ENCODE measurements around the gene WNT10A.
"Not testable (repeated sequence)": the region's sequence is repeated elsewhere in the genome, so short reads cannot be mapped to it uniquely, and the experiment has no call there.

Gene WNT10A

GRCh38 chr2:218894880-218895157, 14.2 kb downstream of the WNT10A start:
- DNase-seq = no peak

- no peak for DNase-seq
Observed at GRCh38 chr2:218895326-218895725, 14.7 kb downstream of the WNT10A start.

GRCh38 chr2:218895759-218896500, 15.3 kb downstream of the WNT10A start:
- DNase-seq = peak in 1 of 6 experiments; percentile 35

DNA sequence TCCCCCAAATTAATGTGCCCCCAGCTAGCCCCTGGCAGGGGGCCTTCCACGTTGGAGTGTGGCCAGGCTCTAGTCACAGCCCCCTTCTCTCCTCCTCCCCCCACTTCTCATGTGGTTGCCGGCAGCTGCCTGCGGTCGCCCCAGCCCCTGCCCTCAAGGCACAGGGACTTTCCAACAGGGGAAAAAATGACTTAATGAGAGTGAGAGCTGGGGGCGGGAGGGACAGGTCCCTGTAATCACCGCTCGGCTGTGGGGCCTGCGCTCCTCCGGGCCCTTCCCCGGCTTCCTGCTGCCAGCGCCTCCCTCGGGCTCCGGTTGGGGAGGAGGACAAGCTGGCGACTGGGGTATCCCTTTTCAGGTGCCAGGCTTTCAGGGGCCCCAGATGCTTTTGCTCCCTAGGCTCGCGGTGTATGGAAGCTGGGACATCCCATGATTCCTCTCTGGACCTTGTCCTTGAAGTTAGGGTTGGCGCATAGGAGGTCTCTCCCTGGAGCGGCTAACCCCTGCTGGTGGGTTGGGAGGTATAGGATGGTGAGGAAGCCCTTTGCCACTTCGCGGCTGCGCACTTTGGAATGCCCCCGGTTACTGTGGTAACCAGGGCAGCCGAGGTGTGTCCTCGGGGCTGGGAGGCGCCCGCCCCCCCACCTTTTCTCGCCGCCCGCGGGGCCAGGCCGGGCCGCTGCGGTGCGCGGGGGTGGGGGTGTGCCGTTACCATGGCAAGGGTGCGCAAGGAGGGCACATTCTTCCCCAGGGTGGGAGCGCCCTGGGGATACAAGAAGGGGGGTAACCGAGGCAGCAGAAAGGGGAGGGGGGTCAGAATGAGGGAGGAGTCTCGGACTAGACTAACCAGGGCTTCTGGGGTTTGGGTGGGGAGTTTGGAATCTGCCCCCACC, 16.1 kb downstream of the WNT10A start:
- peak; percentile 69 to 81 (median 72) for DNase-seq

DNA sequence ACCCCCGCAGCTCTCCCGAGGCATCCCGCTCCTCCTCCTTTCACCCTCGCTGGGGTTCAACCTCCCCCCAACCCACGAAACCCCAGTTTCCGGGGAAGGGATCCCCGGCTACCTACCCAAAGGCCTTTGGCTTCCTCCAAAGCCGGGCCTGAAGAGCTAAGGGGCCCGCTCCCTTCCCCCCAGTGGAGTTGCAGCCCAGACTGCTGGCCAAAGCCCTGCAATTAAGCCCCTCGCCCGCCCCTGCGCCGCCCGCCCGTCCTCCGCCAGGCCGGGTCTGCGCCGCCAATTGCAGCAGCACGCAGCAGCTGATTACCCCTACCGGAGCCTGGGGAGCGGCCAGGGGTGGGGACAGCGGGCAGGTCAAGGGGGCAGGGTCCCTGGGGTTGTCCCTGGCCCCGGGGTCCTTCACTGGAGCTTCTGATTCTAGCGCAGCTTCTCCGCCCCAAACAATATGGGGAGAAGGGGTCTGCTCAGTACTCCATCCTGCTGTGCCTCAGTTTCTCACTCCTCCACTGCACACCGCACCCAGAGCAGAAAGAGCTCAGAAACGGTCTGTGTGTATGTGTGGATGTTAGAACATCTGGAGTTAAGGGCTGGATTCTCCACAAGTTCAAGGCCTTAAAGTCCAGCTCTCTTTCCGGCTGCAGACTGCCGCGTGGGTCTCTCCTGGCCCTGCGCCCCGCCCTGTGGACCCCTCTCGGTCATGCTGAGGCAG, 16.9 kb downstream of the WNT10A start:
- DNase-seq = peak in 1 of 6 experiments; percentile 48

DNA sequence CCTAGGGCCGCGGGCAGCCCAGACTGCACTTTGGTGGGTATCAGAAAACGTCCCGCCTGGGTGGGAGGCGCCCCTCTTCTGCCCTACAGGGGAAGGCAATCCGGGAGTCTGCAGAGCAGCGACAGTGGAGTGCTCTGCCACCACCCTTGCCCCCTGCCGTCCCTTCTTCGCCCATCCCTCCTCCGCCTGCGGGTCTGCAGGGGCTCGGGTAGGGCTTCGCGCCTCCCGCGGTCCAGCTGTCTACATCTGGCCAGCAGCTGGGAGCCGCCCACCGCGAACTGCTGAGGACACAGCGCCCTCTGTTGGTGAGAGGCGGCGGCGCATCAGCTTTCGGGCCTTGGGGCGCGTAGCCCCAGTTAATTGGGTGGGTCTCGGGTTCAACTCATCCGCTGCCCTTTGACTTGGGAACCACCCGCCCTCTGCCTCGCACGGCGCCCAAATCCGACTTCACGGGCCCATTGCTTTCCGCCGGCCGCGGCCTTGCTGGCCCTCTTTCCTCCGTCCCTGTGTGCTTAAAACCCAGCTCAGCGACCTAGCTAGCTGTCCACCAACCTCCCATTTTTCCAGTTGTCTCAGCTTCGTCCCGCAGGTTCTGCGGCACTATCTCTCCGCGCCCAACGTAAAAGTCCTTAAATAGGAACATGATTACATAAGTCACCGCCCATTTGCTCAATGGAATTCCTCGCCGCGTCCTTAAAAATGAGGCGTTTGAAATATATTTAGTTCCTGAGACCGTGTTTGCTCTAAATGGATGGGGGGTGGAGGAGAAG, 17.6 kb downstream of the WNT10A start:
- DNase-seq = peak; percentile 41 to 81 (median 70)

GRCh38 chr2:218899147-218899546, 18.5 kb downstream of the WNT10A start:
- DNase-seq = no peak

- DNase-seq = no peak
Observed at GRCh38 chr2:218902427-218902826, 21.8 kb downstream of the WNT10A start.

DNA sequence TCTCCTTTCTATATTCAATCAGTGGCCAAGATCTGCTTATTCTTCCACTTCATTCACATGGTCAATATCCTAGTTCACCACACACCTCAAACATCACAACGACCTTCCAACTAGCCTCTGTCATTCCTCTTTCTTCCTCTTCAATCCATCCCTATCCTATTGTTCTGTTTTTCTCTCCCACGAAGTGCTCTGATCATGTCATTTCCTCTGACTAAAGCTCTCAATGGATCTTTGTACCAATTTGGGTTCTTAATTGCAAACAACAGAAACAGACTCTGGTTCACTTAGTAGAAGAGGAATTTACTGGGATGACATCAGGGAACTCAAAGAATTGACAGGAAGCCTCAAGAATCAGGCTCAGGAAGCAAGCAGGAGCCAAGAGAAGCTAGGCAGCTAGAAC, 23.5 kb downstream of the WNT10A start:
- DNase-seq = no peak

- DNase-seq = peak; percentile 66 to 88 (median 82)
Observed at GRCh38 chr2:218908721-218909619, 28.3 kb downstream of the WNT10A start.

DNA sequence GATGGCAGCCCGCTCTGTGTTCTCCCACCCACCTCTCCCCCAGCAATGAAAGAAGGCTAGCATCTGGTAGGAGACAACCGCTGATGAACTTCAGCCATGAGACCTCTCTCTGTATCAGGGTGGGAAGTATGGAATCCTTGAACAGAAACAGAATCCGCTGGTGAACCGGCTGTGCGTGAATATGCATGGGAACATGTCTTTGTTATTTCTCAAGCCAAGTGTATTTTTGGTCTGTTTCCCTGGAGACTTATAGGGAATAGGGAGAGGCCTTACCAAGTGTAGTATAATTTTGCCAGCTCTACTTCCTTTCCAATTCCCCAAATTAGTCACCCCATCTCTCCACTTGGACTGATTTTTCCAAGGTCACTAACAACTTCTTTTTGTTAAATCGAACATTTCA, 30.1 kb downstream of the WNT10A start:
- no peak for DNase-seq

GRCh38 chr2:218920504-218920903, 39.9 kb downstream of the WNT10A start:
- DNase-seq = no peak

DNA sequence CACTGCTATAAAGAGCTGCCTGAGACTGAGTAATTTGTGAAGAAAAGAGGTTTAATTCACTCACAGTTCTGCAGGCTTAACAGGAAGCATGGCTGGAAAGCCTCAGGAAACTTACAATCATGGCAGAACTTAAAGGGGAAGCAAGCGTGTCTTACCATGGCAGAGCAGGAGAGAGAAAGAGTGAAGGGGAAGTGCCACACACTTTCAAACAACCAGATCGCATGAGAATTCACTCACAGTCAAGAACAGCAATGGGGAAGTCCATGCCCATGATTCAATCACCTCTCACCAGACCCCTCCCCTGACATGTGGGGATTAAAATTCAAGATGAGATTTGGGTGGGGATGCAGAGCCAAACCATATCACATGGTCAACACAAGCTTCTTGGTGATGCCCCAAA, 44.1 kb downstream of the WNT10A start:
- DNase-seq = no peak

DNA sequence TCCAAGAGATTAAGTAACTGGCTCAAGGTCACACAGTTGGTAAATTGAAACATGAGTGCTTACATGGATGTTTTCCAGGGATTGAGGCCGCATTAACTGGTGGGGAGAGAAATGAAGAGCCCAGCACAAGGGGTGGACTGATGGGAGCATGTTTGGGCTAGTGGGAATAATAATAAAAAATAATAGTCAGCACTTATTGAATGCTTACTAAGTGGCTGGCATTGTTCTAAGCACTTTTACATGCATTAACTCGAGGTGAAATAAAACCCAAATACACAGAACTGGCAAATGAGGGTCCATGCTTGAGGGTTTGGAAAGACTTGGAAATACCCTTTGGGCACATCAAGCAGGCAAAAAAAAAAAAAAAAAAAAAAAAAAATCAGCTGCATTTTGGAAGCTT, 44.8 kb downstream of the WNT10A start:
- no peak for DNase-seq

DNA sequence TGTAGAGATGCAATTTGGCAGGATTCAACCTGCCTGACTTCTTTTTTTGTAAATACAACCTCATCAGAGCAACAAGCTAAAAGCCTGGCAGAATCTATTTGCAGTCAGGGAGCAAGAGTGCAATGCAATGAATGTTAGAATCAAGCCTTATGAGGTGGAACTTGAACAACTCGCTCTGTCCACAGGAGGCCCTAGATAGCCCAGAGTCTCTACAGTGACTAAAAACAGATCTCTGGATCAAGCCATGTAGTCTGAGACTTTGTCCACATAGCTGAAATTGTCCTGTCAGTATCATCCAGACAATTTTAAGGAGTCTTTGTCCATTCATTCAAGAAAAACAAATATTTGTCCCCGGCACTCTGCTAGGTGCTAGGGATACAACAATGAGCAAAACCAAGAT, 46.8 kb downstream of the WNT10A start:
- DNase-seq = no peak

GRCh38 chr2:218927876-218928275, 47.2 kb downstream of the WNT10A start:
- DNase-seq = no peak

- not testable (repeated sequence) for DNase-seq
Observed at GRCh38 chr2:218930488-218930887, 49.8 kb downstream of the WNT10A start.

GRCh38 chr2:218931751-218932150, 51.1 kb downstream of the WNT10A start:
- not testable (repeated sequence) for DNase-seq

All from stimulated activated naive CD4-positive, alpha-beta T cell (primary cell).